HG03039 (cell line): ENCODE data around the gene WEE1.

Experiments
- ATAC-seq: cut with Tn5 transposase; IDR thresholded peaks from one replicate; pipeline ENCODE4 v1.9.1; 2021; ENCODE audit warnings: mild to moderate bottlenecking, moderate library complexity; ENCODE audit not compliant: unreplicated experiment

The WEE1 gene

DNA sequence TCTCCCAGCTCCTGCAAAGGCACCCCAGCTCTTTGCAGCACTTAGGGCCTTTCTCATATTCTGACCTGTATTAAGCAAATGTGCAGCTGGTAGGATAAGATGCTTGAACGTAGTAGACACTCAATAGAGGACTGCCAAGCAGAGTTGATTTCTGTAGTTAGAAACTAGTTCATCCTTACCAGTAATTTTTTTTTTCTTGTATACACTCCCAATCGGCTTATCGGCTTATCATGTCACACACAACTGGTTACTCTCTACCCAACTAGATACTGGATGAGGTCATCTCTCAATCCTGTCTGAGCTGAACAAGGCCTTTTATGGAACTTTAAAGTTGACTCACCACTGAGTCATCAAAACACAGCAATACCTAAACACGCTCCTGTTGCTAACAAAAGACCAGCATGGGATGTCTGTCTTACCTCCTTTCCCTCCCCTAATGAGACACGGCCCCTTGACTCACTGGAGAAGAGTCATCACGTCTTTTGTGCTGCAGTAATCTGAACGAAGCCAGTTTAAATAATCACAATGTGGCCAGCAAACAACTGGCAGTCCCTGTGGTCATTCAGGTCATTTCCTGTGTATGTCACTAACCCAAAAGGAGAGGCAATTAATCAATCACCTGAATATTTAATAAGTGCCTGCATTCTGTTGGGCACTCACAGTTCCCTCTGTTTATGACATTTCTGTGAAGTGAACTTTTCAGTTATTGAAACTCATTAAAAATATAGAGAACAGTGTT, 7.5 kb upstream of the WEE1 start:
- peak; percentile 85 for ATAC-seq

GRCh38 chr11:9566561-9567063, 6.9 kb upstream of the WEE1 start:
- no peak for ATAC-seq

DNA sequence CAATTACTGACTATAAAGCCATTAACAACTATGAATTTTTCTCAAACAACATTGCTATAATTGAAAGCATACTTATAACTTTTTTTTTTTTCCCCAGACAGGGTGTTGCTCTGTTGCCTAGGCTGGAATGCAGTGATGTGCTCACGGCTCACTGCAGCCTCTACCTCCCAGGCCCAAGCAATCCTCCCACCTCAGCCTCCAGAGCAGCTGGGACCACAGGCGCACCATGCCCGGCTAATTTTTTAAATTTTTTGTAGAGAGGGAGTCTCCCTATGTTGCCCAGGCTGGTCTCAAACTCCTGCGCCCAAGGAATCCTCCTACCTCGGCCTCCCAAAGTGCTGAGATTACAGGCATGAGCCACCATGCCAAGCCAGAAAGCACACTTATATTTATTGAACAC, 6.1 kb upstream of the WEE1 start:
- ATAC-seq: no peak

GRCh38 chr11:9568161-9568853, 5.2 kb upstream of the WEE1 start:
- ATAC-seq: no peak

DNA sequence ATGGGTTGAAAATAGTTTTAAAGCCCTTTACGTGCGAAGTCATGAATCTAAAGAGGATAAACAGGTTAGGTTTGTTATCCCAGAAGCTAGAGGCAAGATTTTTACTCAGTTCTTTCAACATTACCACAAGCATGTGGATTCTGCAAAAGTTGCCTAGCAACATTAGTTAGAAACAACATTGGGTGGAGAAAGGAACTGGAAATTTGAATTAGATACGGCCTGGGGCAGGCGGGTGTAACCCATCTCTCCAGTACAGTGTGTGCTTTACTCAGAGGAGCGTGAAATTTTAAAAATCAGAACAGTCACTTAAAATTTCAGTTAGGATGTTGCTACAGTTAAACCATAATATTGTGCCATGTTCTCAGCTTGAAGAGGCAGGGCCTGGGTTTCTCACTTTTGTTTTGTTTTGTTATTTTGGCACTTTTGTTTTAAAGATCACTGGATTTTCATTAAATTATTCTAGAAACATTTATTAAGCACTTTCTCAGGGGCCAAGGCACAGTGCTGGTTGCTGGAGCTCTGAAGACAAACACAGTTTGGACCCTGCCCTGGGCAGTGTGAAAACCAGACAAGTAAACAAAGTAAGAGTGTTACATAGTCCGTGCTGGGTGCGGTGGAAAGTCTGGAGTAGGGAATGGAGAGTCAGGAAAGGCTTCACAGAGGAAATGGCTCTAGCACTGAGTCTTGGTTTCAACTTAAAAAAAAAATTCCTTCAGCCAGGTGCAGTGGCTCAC, 4.4 kb upstream of the WEE1 start:
- no peak for ATAC-seq

DNA sequence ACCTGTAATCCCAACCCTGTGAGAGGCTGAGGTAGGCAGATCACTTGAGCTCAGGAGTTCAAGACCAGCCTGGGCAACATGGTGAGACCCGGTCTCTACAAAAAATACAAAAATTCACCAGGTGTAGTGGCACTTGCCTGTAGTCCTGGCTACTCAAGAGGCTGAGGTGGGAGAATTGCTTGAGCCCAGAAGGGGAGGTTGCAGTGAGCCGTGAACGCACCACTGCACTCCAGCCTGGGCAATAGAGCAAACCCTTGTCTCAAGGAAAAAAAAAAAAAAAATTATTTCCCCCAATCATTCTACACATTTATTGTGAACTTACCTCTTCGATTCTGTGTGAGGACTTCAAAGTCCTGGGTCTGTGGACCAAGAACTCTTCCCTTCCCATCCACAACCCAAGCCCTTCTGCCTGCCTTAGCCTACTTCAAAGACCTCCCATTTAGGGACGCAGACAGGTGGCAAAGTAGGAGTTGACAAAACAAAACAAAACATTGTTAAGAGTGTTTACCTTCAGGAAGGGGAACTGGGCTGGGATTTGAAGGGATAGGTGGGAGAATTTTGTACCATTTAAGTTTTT, 3.8 kb upstream of the WEE1 start:
- ATAC-seq: no peak

DNA sequence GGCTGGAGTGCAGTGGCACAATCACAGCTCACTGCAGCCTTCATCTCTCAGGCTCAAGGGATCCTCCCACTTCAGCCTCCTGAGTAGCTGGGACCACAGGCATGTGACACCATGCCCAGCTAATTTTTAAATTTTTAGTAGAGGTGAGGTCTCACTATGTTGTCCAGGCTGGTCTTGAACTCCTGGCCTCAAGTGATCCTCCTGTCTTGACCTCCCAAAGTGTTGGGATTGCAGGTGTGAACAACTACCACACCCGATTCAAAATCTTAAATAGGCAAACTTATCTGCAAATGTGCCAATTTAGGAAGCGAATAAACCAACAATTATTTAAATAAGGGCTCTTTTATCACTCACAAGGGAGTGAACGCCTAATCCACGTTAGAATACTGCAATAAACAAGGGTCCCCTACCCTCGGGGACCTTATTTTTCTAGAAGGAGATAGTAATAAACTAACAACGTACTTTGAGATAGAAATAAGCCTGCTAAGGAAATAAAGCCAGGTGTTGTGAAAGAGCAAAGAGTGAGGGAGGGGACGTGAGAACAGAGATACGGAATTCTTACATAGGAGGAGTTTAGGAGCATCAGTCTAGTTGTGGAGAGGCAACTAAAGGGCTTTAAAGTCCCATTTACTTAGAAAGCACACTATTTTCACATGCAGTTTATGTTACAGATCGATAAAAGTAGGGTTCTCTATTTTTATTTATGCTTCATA, 3.0 kb upstream of the WEE1 start:
- ATAC-seq: no peak

DNA sequence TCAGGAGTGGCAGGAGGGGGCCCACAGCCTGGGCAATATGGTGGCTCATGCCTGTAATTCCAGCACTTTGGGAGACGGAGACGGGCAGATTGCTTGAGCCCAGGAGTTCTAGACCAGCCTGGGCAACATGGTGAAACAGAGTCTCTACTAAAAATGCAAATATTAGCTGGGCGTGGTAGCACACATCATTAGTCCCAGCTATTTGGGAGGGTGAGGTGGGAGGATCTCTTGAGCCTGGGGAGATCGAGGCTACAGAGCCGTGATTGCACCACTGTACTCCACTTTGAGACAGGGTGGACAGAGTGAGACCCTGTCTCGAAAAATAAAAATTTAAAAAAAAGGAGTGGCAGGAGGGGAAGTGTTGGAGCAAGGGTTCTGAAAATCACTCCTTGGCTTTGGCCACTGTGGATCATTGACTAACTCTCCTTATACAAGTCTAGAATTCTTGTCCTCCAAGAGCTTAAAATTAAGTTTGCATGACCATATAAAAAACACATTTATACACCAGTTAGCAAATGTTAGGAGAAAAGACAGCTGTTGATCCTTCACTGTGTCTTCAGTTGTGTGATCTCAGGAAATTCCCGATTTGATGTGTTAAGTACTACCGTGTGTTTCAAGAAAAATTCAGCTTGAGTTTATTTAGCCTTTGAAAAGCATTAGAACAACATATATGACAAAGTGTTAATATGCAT, 2.3 kb upstream of the WEE1 start:
- ATAC-seq: no peak

DNA sequence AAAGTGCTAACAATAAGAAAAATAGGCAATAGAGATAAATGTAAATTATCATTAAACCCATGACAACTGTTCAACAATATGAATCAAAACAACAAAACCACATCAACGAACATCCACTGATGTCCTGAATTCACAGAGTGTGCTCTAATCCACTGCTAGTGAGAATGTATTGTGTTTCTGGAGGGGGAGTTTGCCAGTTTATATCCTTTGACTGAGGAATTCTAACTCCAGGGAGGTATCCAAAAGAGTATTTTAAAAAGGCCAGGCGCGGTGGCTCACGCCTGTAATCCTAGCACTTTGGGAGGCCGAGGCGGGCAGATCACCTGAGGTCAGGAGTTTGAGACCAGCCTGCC, 1.7 kb upstream of the WEE1 start:
- ATAC-seq: no peak

GRCh38 chr11:9573775-9574621, 528 bp downstream of the WEE1 start:
- peak; percentile 5 for ATAC-seq

GRCh38 chr11:9574622-9575259, 1.3 kb downstream of the WEE1 start:
- ATAC-seq: no peak

- no peak for ATAC-seq
Observed at GRCh38 chr11:9575260-9576240, 2.1 kb downstream of the WEE1 start.

DNA sequence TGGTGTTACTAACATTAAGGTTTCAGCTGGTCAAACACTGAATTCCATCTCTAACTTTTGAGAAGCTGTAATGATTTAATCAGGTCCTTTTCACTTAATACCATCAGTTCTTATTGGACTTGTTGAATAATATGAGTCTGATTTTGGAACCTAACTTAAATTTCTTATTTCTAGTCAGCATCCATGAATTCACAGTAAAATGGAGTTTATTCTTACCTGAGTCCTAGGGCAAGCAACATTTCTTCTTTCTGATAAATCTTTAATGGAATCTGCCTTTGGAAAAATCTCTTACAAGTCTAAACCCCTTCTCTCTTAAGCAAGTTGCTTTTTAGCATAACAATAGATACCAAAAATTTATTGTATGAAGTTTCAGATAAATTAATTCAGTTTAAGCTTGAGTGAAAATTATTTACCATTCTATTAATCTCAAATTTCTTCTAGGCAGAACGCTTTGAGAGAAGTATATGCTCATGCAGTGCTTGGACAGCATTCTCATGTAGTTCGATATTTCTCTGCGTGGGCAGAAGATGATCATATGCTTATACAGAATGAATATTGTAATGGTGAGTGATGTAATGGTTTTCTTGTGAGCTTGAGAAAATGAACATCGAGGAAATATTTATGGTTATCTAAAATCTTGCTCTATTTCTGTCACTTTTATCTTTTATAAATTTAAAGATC, 3.4 kb downstream of the WEE1 start:
- no peak for ATAC-seq

- ATAC-seq: no peak
Observed at GRCh38 chr11:9577556-9577955, 4.1 kb downstream of the WEE1 start.

DNA sequence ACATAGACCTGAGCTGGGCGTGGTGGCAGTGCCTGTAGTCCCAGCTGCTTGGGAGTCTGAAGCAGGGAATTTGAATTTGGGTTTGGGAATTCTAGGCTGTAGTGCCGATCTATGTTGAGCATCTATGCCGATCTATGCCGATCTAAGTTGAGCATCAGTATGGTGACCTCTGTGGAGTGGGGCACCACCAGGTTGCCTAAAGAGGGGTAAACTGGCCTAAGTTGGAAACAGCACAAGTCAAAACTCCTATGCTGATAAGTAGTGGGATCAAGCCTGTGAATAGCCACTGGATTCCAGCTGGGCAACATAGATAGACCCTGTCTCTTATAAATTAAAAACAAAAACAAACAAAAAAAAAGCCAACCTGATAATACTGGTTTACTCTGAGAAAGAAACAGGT, 7.4 kb downstream of the WEE1 start:
- no peak for ATAC-seq

DNA sequence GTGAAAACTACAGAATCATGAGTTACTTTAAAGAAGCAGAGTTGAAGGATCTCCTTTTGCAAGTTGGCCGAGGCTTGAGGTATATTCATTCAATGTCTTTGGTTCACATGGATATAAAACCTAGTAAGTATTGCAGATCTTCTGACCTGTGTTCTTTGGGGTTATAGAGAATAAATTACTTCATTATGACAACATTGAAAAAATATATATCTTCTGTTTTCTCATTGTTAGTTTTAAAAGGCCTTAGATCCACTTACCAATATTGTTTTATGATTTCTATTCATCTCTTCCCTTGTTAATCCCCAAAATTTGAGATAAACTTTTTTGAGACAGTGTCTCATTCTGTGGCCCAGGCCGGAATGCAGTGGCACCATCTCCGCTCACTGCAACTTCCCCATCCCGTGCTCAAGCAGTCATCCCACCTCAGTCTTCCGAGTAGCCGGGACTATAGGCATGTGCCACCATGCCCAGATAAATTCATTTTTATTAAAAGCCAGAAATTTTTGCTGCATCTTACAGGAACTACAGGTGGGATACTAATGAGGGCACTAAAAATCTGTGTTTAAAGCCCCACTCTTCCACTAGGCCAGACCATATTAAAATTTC, 8.2 kb downstream of the WEE1 start:
- ATAC-seq: no peak

DNA sequence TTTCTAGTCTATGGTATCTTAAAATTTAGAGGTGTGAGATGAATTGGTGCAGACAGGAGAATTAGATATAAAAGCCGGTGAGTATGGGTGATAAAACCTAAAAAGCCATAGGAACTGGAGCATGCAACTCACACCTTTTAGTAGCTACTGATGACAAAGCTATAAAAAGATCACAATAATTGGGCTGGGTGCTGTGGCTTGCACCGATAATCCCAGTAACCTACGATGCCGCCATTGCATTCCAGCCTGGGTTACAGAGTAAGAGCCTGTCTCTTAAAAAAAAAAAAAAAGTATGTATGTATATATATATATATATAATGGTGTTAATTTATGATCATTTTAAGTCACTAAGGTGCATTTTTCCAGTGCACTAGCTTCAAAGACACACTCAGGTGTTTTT, 17.2 kb downstream of the WEE1 start:
- no peak for ATAC-seq
